ENCODE measurements around the gene LMO7.
A peak's percentile ranks its signal among the peaks of the same experiment; 100 is the strongest.

LMO7 gene

DNA sequence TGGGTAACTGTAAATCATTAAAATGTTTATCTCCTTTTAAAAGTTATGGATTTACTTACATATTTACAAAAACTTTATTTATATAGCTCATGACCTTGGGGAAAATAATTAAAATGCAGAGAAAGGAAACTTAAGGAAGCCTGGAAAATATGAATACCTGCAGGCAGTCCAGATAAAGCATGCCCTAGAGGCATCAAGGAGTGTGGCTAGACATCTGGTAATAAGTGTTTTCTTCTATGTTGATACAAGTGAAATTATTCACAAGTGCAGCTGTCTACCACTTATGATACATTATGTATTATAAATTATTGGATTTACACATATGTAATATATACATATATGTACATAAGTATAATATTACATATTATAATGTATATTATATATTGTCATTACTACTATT, 207.9 kb downstream of the LMO7 start:
- no peak for DNase-seq (ENCODE audit: low read depth)

DNA sequence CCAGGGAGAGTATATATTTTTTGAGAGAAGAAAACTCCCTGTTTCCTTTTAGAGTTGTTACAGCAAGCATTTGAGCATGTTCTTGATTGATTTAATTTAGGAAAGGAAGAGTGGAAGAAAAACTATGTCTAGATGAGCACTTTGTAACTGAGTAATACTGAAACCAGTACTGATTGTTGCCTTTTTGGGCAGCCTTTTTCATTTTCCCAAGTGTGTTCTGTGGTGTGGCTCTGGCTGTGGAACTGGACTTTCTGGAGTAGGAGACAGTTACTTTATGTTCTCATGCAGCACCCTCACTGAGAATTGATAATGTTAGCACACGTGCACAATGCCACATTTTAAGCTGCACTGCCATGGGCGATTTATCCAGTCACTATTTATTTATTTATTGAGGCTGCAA, 211.5 kb downstream of the LMO7 start:
- DNase-seq (ENCODE audit: low read depth), result no peak

DNA sequence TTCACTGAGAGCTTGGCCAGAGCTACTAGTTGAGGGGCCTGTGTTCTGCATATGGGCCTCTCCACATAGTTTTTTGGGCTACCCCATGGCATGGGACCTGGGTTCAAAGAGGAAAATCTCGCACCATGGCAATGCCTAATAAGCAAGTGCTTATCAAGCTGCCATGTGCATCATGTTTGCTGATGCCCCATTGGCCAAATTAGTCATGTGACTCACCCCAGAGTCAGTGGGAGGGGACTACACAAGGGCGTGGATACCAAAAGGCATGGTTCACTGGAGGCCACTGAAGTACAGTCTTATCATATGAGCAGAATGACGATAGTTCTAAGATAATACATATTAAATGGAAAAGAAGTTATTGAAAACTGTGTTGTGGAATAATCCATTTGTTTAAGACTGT, 214.8 kb downstream of the LMO7 start:
- DNase-seq (ENCODE audit: low read depth), result no peak

DNA sequence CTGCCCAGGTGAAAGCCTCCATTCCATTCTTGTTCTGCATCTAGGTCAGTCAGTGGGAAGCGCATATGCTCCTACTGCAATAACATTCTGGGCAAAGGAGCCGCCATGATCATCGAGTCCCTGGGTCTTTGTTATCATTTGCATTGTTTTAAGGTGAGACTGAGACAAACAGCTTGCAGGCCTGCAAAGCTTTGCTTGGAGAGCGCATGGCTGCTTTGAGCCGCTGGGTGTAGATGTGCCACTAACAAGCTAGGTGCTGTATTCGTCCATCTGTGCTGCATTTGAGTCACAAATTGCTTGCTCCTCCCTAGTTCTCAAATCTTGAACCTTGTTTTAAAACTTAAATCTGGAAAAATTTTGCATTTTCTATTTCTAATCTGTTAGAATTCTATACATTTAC, 219.1 kb downstream of the LMO7 start:
- no peak for DNase-seq (ENCODE audit: low read depth)

DNA sequence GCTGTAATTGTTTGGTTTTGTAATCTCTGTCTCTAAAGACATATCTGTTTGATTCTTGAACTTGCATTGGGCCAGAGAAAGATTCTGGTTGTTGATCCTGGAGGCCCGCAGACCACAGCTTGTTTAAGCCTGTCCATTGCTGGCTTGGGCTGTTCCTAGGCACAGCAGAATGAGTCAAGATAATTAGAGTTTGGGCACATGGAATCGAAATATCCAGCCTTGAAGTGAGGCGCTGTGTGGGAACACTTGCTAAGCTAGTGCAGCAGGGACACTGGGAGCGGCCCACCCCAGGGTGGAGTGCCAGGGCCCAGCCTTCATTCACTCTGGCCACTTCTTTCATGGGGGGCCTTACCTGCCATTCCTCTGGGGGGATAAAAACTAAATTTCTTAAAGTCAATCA, 219.7 kb downstream of the LMO7 start:
- DNase-seq (ENCODE audit: low read depth), result no peak

DNA sequence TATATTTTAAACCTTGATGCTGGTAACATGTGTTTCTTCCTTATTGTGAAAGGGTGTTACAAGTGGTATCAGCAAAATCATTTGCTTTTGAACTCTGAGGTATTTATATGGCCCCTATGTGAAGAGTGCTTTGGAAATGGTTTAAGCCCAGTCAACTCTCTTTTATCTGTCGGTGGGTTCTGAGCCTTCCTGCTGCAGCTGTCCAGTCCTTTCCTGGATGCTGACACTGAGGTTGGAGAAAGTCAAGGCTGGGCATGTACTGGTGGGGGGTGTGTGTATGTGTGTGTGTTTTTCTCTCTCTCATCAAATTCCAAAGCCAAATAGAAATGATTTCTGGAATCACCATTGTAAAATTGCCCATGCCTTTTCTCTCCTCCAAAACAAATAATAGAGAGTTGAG, 221.2 kb downstream of the LMO7 start:
- no peak for DNase-seq (ENCODE audit: low read depth)

DNA sequence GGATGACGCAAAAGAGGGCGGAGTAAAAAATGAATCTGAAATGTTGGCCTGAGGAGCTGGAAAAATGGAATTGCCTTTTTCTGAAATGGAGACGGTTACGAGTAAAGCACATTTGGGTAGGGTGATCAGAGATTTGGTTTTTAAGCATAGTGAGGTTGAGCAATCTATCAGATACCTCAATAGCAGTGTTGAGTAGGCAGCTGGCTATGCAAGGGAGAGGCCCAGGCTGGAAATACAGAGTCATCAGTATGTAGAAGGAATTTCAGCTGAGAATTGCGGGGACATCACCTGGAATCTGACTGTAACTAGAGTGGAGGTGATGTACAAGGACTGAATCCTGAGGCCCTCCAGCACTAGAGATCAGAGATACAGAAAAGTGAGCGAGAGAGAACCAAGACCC, 224.8 kb downstream of the LMO7 start:
- DNase-seq (ENCODE audit: low read depth), result no peak

DNA sequence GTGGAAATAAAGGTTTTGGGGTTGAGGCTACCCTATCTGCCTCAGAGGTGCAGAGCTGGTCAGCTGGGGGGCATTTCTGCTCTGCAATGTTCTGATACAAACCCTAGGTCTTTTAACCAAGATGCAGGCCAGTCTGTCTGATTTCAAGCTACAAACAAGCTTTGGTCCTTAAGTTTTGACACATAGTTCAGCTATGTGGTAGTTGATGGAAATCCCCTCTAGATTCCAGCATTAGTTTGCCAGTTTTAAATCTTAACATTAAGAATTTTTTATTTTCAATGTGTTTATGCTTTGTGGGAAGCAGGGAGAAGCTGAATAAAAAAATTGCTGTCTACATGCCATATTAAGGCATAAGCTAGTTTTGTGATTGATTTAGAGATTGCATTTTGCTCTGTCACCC, 225.7 kb downstream of the LMO7 start:
- DNase-seq (ENCODE audit: low read depth), result no peak

DNA sequence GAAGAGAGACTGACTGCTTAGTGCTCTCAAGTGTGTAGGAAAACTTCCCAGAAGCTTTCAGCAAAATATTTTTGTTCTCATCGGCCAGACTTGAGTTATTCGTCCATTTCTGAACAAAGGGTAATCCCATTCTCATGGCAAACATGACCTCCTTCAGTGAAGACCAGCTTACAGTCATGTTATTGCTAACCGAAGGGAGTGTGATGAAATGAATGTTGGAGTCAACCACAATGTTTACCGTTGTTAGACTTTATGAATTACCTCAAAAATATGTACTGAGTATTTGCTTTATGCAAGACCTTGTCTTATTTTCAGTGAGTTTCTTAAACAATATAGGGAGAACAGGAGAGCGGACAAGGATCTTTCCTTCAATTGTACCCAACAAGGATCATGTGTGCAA, 228.6 kb downstream of the LMO7 start:
- DNase-seq (ENCODE audit: low read depth), result no peak

DNA sequence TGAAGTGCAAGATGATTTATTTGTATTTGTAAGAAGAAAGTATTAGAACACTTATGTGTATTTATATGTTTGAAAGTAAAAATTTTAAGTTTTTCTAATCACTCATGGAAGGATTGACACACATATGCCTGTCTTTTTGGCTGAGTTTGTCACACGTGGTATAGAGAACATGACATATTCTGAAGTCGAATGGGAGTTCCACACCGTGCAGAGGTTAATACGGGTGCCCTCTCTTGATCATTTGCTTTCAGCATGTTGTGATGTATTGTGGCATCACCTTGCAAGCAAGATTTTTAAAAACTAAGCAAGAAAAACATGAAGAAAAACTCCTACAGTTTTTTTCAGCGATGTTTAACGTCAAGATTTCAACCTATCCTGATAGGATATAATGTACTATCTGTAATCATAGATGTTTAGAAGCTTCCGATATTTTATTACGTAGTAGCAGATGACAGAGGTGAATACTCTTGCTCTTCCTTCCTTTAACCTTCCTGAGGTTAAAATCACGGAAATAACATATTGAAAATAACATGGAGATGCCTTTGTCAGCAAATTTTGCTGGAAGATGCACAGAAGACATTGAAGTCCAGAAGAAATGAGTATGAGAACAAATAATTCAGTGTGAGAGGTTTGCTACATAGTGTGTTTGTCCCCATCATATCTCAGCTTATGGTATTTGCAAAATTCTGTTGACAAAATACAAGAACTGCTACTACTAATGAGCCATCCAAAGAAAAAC, 231.4 kb downstream of the LMO7 start:
- no peak for DNase-seq (ENCODE audit: low read depth)

DNA sequence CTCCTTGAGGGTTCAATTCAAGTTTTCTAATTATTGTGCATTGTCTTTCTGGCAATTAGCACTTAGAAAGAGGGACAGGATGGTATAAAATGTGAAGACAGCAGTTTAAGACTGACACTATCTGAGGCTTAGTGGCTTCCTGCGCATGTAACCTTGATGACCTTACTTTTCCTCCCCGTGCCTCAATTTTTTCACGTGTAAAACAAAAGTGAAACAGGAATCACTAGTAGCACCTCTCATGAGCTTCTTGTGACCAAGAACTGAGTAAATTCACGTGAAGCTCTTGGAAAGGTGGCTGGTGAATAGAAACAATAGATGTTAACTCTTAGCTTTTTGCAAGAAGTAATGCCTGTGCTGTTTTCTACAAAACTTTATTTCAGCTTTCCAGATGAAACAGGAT, 233.9 kb downstream of the LMO7 start:
- no peak for DNase-seq (ENCODE audit: low read depth)

DNA sequence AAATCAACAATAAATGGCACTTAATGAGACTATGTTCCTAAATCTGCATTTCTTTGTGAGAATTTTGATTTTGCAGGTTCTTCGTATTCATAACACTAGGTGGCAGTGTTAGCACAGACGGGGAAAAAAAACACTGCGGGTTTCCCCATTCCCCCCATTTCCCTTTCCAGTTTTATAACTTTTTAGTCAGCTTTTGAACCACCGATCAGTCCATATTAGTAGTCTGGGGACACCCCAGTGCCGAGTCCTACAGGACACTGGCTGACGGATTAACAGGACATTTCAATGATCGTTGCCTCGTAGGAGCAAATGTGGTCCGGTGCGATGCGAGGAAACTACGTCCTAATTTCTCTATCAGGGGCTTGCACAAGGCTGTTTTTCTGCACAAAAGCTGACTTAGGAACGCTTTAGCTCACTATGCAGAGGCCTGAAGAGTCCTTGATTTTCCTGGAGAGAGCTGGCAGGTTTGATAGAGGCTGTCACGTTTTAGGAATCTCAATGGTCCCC, 234.3 kb downstream of the LMO7 start:
- DNase-seq (ENCODE audit: low read depth), result no peak

DNA sequence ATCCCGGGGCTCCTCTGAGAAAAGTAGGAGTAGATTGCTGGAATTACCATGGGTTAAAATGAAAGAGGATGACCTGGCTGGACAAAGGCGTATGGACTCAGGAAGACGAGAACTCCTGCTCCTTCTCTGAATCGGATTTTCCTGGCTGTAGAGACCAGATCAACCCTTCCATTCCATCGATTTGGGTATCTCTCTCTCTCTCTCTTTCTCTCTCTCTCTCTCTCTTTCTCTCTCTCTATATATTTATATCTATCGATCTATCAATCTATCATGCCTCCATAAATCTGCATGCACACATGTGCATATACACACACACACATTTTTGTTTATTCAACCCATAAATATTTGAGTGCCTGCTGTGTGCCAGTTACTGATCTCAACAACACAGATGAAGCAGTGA, 234.9 kb downstream of the LMO7 start:
- no peak for DNase-seq (ENCODE audit: low read depth)

DNA sequence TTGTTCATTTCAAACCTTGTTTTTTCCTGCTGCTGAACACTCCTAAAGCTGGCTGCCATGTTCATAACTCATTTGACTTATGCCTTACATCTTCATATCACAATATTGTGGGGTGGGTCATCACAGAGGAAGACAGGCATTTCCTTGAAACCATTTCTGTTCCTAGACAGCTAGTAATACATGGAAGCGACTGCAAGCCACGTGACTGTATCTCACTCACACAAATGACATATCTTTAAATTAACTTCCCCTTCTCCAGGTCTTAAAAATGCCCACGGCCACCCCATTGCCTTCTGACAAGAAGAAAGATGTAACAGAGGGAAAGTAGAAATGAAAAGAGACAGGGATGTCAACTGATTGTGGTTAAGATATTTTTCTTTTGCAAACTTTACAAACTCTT, 236.8 kb downstream of the LMO7 start:
- DNase-seq (ENCODE audit: low read depth), result no peak

DNA sequence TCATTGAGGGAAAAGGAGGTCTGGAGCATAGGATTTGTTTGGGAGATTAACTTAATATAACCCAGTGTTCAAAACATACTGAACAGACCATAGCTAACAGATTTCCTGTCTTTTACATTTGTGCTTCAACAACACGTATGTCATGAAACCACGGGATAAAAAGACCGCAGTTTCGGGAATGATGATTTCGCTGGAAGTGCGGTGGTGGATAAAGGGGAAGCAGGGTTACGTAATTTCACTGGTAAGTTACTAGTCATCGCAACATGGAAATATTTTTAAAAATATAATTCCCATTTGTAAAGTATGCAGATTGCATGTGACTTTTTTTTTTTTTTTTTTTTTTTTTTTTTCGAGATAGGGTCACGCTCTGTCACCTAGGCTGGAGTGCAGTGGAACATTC, 237.4 kb downstream of the LMO7 start:
- no peak for DNase-seq (ENCODE audit: low read depth)

DNA sequence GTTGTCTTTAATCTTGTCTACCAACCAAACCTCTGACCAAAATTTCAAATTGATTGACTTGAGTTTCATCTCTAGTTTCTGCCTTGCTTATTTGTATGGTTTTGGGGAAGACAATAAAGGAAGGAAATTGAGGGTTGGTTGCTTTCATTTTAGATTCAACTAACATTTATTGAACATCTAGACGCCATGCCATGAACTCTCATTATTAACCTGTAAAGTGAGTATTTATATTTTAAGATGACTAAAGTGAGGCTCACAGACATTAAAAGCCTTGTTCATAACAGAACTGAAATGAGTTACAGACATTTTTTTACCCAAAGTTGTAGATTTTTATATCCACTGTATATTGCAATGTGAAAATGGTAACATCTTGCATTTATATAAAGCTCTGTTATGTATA, 239.3 kb downstream of the LMO7 start:
- no peak for DNase-seq (ENCODE audit: low read depth)

DNA sequence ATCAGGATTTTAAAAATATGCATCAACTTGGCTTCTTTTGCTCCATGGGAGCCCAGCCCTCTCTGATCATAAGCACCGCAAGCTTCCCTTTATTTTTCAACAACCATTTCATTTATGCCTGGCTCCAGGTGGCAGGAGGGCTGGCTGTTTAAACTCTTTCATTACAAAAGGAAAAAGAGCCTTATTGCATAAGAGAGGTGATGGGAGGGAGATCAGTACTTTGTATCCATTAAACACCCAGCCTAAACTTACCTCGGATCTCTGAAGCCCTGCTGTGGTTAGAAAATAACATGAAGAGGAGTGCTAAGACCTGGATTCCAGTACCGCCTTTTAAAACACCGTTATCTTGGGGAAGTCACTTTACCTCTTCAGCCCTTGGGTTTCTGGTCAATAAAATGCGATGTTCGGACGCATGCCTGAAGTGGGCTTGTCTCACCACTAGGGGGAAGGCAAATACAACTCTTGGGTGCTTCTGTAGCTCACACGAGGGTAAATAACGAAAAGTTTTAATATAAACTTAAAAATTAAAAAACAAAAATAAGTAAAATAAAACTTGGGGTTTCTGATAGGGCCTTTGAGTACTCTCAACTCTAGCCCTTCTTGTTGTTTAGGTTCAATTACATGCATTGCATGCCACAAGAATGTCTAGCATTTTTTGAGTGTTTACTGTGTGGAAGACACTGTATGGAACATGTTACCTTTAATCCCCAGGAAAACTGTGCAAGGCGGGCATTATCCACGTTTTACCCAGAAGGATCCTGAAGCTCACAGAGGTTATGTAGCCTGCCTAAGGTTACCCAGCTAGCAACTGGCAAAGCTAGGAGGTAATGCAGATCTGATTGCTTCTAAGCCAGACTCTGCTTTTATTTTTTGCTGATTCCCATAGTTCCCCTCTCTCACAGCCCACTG, 240.3 kb downstream of the LMO7 start:
- peak; percentile 30 for DNase-seq (ENCODE audit: low read depth)

DNA sequence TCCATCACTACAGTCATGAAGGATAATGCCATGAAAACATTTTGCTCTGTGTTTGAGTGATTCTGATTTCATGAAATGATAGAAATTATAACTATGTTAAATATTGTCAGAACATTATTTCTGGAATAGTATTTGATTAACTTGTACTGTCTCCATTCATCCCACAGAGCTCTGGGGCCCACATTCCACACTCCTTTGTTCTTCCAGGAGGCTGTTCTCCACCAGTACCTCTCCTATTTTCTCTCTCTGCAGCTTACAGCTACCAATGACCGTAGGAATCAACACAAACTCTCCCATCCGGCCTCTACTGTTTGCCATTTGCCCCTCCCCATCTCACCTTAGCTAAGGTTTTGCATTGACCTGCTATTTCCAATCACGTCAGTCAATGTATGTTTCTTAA, 240.9 kb downstream of the LMO7 start:
- no peak for DNase-seq (ENCODE audit: low read depth)

DNA sequence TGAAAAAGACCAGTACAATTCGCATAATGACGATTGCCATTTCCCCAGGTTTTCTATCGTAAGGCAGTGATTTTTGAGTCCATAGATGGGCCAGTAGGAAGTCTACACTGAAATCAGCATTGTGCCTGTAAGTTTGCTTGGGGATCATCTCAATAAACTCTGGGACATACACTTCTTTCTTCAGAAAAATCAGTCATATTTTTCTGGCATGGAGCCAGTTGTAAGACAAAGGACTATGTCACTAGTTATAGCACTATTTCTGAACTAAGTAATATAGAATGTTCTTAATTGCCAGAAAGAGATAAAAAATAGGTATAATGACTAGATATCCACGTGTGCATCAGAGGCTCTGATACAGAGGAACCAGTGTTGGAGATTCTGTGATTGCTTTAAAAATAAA, 243.5 kb downstream of the LMO7 start:
- DNase-seq (ENCODE audit: low read depth), result no peak

DNA sequence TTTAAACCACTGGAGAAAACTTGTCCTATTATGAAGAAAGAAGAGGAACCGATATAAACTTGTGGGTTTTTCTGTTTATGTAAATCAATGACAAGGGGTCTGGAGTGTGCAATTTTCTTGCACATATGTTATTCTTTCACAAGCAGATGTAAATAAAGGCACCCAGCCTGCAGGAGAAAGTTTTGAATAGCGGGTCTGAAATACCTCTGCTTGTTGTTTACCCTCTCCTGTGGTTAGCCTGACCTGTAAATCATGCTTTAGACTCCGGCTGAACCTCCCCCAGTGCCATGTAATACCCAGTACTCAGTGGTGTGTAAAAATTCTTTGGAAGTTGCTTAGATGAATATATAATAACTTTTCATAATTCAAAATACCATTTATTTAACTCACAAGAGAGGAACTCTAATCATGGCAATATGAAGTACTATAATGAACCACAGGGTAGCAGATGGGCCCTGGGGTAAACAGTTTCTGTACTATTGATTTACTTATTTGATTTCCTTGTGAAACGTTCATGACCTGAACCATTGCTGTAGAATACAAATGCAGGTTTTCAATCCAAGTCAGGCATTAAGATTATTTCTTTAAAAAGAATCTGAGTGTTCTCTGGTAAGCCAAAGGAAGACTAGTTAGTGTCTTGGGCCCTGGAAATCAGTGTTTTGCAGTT, 245.1 kb downstream of the LMO7 start:
- DNase-seq (ENCODE audit: low read depth), result no peak

DNA sequence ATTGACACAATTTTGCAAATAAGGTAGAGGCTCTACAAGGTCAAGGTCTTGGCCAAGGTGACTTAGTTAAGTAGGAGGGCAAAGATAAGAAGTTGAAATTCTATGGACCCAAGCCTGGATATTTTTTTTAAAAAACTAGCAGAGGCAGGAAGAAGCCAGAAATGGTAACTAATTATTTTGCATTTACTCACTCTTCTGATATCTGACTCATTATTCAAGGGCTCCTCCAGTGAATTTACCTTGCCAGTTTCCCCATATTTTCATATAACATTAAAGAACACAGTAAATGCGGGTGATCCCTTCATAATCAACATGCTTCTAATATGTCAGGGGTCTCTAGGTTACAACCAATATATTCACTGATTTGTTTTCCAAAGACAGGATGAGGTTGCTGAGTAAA, 246.1 kb downstream of the LMO7 start:
- no peak for DNase-seq (ENCODE audit: low read depth)

DNA sequence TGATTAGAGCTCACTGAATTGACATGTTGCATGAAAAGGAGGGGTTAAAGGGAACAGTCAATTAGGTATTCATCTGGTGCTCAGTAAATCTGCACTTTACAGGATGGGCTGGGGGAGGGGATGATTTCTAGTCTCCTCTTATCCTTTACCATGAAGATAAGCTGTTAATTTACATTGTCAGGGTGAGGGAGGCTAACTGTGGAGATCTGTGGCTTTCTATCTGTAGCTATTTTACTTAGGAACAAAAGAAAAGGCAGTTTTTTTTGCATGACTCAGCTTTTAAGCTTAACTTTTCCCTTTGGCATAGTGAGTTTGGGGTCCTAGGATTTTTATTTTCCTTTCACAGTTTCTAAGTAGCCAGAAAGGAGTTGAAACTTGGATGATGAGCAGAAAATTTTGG, 253.3 kb downstream of the LMO7 start:
- DNase-seq (ENCODE audit: low read depth), result no peak

DNA sequence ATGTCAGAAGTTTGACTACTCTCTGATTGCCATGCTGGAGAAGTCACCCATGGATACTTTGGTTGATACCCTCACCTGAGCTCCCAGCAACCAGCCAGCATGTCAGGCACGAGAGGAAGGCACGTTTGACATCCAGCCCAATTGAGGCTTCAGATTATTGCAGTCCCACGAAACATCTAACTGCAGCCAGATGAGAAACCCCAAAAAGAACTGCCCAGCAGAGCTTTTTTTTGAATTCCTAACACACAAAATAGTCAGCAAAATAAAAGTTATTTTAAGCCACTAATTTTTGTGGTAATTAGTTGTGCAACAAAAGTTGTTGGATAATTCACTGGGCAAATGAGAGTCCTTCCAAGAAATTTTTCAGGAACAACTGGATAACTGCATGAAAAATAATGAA, 259.0 kb downstream of the LMO7 start:
- DNase-seq (ENCODE audit: low read depth), result no peak
